MCF 10A (cell line): ENCODE results near the gene RPS26. TPM values are rescaled to one million over a fixed set of nuclear protein-coding genes. Genes with fewer than 3 reads are reported as not detected.

Experiments
- Bru-seq: library from RNA; stranded (reverse); fragments of 400-500 nt; gene quantifications from one replicate; lab custom pipeline; 2021; lab: Mats Ljungman, UMichigan
- BruChase-seq, 2 experiments: library from RNA; stranded (reverse); fragments of 400-500 nt; gene quantifications; one replicate each; lab custom pipeline; 2021; lab: Mats Ljungman, UMichigan
- BruUV-seq: library from RNA; stranded (reverse); fragments of 400-500 nt; replicated peaks from 2 replicates; lab custom pipeline; 2021; lab: Mats Ljungman, UMichigan
- CTCF ChIA-PET: fragments of 300-600 bp; sonication (Branson Sonifier 250); formaldehyde crosslinking; extraction: SDS; loops from one replicate; lab custom pipeline; 2021; ENCODE audit warnings: antibody characterized with exemption, inconsistent platforms; lab: Yijun Ruan, JAX
- POLR2A ChIA-PET: fragments of 300-600, 350-650 bp; sonication (Branson Sonifier 250); formaldehyde crosslinking; extraction: SDS; loops from one replicate; lab custom pipeline; 2020; ENCODE audit warnings: antibody characterized with exemption, inconsistent platforms; lab: Yijun Ruan, JAX
- DNase-seq: peaks from one replicate; pipeline ENCODE4 v3.0.0-alpha.2; 2018; ENCODE audit not compliant: unreplicated experiment
- H3K27ac Mint-ChIP-seq: one replicate; pipeline ENCODE4 v1.8.0; 2022; ENCODE audit warnings: mild to moderate bottlenecking, low read depth, mixed read lengths; ENCODE audit not compliant: unreplicated experiment
- H3K27me3 Mint-ChIP-seq: one replicate; pipeline ENCODE4 v1.8.0; 2022; ENCODE audit warnings: mixed read lengths; ENCODE audit not compliant: insufficient read depth, unreplicated experiment
- H3K36me3 Mint-ChIP-seq: one replicate; pipeline ENCODE4 v1.8.0; 2022; ENCODE audit warnings: mild to moderate bottlenecking, moderate library complexity, mixed read lengths; ENCODE audit not compliant: insufficient read depth, unreplicated experiment
- H3K4me1 Mint-ChIP-seq: one replicate; pipeline ENCODE4 v1.8.0; 2022; ENCODE audit warnings: mixed read lengths; ENCODE audit not compliant: insufficient read depth, unreplicated experiment
- H3K4me3 Mint-ChIP-seq: one replicate; pipeline ENCODE4 v1.8.0; 2022; ENCODE audit warnings: mild to moderate bottlenecking, moderate library complexity, mixed read lengths; ENCODE audit not compliant: unreplicated experiment
- H3K9me3 Mint-ChIP-seq: one replicate; pipeline ENCODE4 v1.8.0; 2022; ENCODE audit warnings: mixed read lengths; ENCODE audit not compliant: unreplicated experiment
- intact Hi-C: fragments of 100-400 bp; cut with micrococcal nuclease; formaldehyde crosslinking; loops from 2 replicates; pipeline ENCODE4 v1.14.1; 2022
- long read RNA-seq: library from polyadenylated mRNA; stranded (forward); transcript quantifications from one replicate; pipeline ENCODE4 v2.0.0, GENCODE V29; 2022
- total RNA-seq: library from RNA; stranded (reverse); gene quantifications from 2 replicates; pipeline ENCODE4 v1.2.3, GENCODE V29; 2022
- TF ChIP-seq, protein P1 (sequence below): fragments of 200-600 bp; IDR thresholded peaks from one replicate; pipeline ENCODE4 v1.8.0; 2022; ENCODE audit warnings: antibody characterized with exemption, mild to moderate bottlenecking; ENCODE audit not compliant: unreplicated experiment

RPS26 gene
- total RNA-seq (45.1 and 67.3 TPM in 2 replicates), Bru-seq, nascent RNA (percentile 99 among the genes with signal in this experiment), BruChase-seq, experiment 1, labeled RNA remaining after a 6-hour chase (percentile 100 among the genes with signal in this experiment), BruChase-seq, experiment 2, labeled RNA remaining after a 2-hour chase (percentile 100 among the genes with signal in this experiment)
- long read RNA-seq, transcript RPS26-204 (4 exons, 1,140 nt), result major isoform, 10 of 19 reads
- long read RNA-seq, transcript RPS26-202 (3 exons, 1,204 nt), result minor isoform, 7 of 19 reads
- long read RNA-seq, partial matches to known transcripts, result 1 of 19 reads
- long read RNA-seq, other reads (novel, unspliced or antisense), result 1 of 19 reads

DNA sequence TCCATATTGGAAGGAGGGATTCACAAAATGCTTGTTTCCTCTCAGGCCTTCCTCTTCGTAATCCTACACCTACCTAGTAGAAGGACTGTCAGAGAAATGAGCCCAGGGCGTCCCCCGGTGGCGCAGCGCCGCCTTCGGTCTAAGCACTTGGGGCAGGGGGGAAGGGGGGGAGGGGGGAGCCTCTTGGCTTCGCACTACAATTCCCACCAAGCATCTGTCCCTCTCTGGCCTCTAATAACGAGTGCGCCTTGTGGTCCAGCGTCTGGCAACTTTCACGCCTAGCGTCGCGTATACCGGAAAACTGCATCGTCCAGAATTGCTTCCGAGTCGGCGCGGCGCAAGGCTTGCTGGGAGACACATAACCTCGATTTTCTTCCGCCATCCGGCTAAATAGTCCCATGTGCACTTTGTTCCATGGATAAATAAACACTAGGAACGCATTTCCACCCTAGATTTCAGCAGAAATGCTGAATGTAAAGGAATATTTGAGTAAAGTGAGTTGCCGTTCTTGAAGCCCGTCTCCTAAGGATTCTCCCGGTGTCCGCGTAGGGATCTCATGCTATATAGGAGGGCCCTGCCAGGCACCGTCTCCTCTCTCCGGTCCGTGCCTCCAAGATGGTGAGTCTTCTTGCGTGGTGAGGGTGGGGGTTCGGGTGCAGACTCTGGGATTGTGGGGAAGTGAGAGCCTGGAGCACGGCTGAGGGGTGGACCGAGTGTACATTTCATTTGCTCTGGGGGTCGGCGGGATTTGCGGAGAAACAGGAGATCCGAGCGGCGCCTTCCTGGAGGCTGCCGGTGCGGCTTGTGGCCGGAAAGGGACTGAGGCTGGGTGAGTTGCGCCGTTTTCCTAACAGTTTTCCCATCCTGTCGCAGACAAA is at the start of gene RPS26:
TSS of gene RPS26 (plus strand) at position 367 of the 878 bp plus-strand sequence. CDS start at position 616, 249 bp downstream.
- no TSS peak for BruUV-seq
- no peaks in the 10 kb centered on the region for H3K27me3 Mint-ChIP-seq
- DNase-seq, result peak; percentile 99
- H3K27ac Mint-ChIP-seq, result peak within 1 kb of the TSS; percentile 91
- H3K36me3 Mint-ChIP-seq, result peaks cover 54% of the 10 kb centered on the region
- no peaks in the 10 kb centered on the region for H3K9me3 Mint-ChIP-seq
- H3K4me3 Mint-ChIP-seq, result peak within 1 kb of the TSS; percentile 81
- peaks cover 7% of the 10 kb centered on the region for H3K4me1 Mint-ChIP-seq
- CTCF ChIA-PET, result interaction anchor here (0.7 to 2.5 kb wide), 14 partner anchors 12 to 1607 kb away, joined by 3 to 25 read pairs (median 4); partner anchors contain the start of genes DNAJC14 and SUOX
- POLR2A ChIA-PET, result interaction anchor here (0.5 to 3.6 kb wide), 14 partner anchors 9 to 180 kb away, joined by 3 to 25 read pairs (median 4); partner anchors contain the start of genes ESYT1, RAB5B, RNF41 and SUOX
- TF ChIP-seq, protein P1, sequence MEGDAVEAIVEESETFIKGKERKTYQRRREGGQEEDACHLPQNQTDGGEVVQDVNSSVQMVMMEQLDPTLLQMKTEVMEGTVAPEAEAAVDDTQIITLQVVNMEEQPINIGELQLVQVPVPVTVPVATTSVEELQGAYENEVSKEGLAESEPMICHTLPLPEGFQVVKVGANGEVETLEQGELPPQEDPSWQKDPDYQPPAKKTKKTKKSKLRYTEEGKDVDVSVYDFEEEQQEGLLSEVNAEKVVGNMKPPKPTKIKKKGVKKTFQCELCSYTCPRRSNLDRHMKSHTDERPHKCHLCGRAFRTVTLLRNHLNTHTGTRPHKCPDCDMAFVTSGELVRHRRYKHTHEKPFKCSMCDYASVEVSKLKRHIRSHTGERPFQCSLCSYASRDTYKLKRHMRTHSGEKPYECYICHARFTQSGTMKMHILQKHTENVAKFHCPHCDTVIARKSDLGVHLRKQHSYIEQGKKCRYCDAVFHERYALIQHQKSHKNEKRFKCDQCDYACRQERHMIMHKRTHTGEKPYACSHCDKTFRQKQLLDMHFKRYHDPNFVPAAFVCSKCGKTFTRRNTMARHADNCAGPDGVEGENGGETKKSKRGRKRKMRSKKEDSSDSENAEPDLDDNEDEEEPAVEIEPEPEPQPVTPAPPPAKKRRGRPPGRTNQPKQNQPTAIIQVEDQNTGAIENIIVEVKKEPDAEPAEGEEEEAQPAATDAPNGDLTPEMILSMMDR, result peak; percentile 33
- intact Hi-C loops, result loop anchor here (1.0 to 5.0 kb wide), 5 partner anchors 45 to 302 kb away; partner anchors contain the start of genes ORMDL2 and SARNP

DNA sequence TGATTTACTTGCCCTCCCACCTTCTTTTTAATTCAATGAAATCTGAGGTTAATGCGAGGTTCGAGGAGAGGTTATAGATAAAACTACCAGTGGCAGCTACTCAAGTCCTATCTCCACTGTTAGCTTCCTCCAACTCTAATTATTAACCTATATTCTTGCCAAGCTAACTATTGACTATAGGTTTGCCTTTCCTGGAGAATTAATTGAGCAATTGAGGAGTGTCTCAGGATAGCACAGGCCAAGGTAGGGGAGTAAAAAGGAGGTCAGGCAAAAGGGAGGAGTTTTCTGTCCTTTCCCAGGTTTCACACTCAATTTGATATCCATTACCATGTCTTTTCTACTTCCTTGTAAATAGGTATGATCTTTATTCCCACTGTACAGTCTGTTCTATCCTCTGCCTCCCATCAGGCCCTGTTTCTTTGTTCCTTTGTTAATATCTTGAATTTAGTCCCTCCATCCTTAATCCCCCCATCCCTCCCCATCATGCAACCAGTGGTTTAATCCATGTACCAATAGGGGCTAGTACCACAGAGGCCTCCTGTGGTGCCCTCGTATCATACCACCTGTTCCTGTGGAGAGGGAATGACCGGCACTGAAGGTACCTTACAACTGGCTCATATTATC is 48.4 kb upstream of the RPS26 start:
- no peak overlapping the region for H3K4me3 Mint-ChIP-seq
- no peaks in the 10 kb centered on the region for H3K27me3 Mint-ChIP-seq
- ChIA-PET POLR2A (interaction anchor here (4.2 kb wide), 1 partner anchor 19 kb away, joined by 22 read pairs; the partner anchor contains the start of gene RAB5B), CTCF (interaction anchor here (0.7 to 5.0 kb wide), 2 partner anchors 9 to 151 kb away, joined by 3 to 80 read pairs; partner anchors contain the start of gene MMP19)
- BruUV-seq, result TSS peak; percentile 14
- DNase-seq, result no peak
- no peaks in the 10 kb centered on the region for H3K9me3 Mint-ChIP-seq
- intact Hi-C loops, result no loop called here
- no peak overlapping the region for H3K27ac Mint-ChIP-seq
- H3K4me1 Mint-ChIP-seq, result peaks cover 12% of the 10 kb centered on the region
- peaks cover 58% of the 10 kb centered on the region for H3K36me3 Mint-ChIP-seq
- TF ChIP-seq, protein P1, result no peak

DNA sequence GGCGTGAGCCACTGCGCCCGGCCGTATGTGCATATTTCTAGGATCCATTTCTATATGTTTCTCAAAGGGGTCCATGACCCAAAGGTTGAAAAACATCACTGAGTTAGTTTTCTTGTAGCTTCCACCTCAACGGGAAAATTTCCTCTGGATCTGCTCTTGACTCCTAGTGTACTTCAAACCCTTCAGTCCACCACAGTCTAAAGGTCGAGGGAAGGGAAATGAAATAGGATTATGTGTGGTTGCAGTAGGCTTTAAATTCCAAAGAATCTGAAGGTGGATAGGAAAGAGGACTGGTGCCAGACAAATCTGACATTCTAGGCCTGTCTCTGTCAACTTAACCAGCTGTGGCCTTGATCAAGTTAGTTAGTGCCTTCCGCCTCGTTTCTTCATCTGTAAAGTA is 46.4 kb upstream of the RPS26 start:
- H3K4me3 Mint-ChIP-seq, result no peak overlapping the region
- H3K27ac Mint-ChIP-seq, result no peak overlapping the region
- intact Hi-C loops, result no loop called here

More for the DNA sequence above, 46.4 kb upstream of the RPS26 start:
- TF ChIP-seq, protein P1, result no peak
- Mint-ChIP-seq H3K36me3 (peaks cover 38% of the 10 kb centered on the region), H3K9me3 (no peaks in the 10 kb centered on the region), H3K27me3 (no peaks in the 10 kb centered on the region), H3K4me1 (peaks cover 12% of the 10 kb centered on the region)
- no TSS peak for BruUV-seq
- ChIA-PET POLR2A (interaction anchor here (0.6 to 5.0 kb wide), 14 partner anchors 10 to 257 kb away, joined by 3 to 71 read pairs (median 14); partner anchors contain the start of genes ESYT1, PA2G4 and RAB5B), CTCF (interaction anchor here (0.6 to 5.0 kb wide), 33 partner anchors 10 to 261 kb away, joined by 3 to 80 read pairs (median 4); partner anchors contain the start of genes ESYT1, ORMDL2, RAB5B and SARNP)
- no peak for DNase-seq
